Kidney (tissue), 14 donors: ENCODE measurements around the gene CST8. TPM values are rescaled to one million over a fixed set of nuclear protein-coding genes. Genes with fewer than 3 reads are reported as not detected.

ENCODE experiments used
- DNase-seq, 5 donors: peaks; one replicate each; pipeline ENCODE4 v3.0.0-alpha.2; 2013 to 2020
- FAIRE-seq: peaks from 2 replicates; lab custom pipeline; 2012; peaks lifted over from hg19 to GRCh38; lab: Jason Lieb, UNC
- H3K27ac ChIP-seq, 2 donors: one replicate each; pipeline ENCODE4 v1.7.0; 2013; ENCODE audit warnings: low read depth in 2 of 2, low read length in 2 of 2, inconsistent platforms in 1 of 2
- H3K27me3 ChIP-seq: one replicate; pipeline ENCODE4 v1.7.1; 2013; ENCODE audit warnings: low read length, inconsistent platforms; ENCODE audit not compliant: control insufficient read depth, insufficient read depth
- H3K36me3 ChIP-seq, 3 donors: one replicate each; pipeline versions ENCODE4 v1.7.0 to v1.7.1; 2013; ENCODE audit warnings: low read length in 3 of 3, control low read depth in 1 of 3, inconsistent platforms in 1 of 3; ENCODE audit not compliant: insufficient read depth in 3 of 3, control insufficient read depth in 2 of 3
- H3K4me1 ChIP-seq, 3 donors: one replicate each; pipeline versions ENCODE4 v1.7.0 to v1.7.1; 2013; ENCODE audit warnings: low read length in 3 of 3, inconsistent platforms in 1 of 3, low read depth in 1 of 3; ENCODE audit not compliant: control insufficient read depth in 2 of 3, insufficient read depth in 2 of 3
- H3K4me3 ChIP-seq, 3 donors: one replicate each; pipeline versions ENCODE4 v1.7.0 to v1.8.1; 2013; ENCODE audit warnings: low read length in 3 of 3, control low read depth in 1 of 3, inconsistent platforms in 1 of 3
- H3K9ac ChIP-seq, 3 donors: one replicate each; pipeline versions ENCODE4 v1.7.0 to v1.7.1; 2013; ENCODE audit warnings: low read length in 3 of 3, control low read depth in 1 of 3, inconsistent platforms in 1 of 3
- H3K9me3 ChIP-seq, 3 donors: one replicate each; pipeline versions ENCODE4 v1.7.0 to v1.7.1; 2013; ENCODE audit warnings: low read length in 3 of 3, control low read depth in 1 of 3, inconsistent platforms in 1 of 3; ENCODE audit not compliant: control insufficient read depth in 2 of 3, insufficient read depth in 1 of 3
- intact Hi-C: fragments of 100-400 bp; cut with DNase I; formaldehyde crosslinking; loops from one replicate; pipeline ENCODE4 v1.11.1; 2022
- polyA plus RNA-seq: library from polyadenylated mRNA; stranded (reverse); fragments of 350-450 nt; fragmentation: Illumina TruSeq; extraction: RNeasy Lipid Tissue Mini Kit (QIAGEN cat#74804); gene quantifications from one replicate; pipeline ENCODE4 v1.2.3, GENCODE V29; 2014; ENCODE audit warnings: low read depth, low replicate concordance; ENCODE audit not compliant: insufficient read depth
- total RNA-seq: library from RNA; stranded (reverse); fragmentation: NEBNext Ultra II Directional; extraction: Animal tissue kit (Norgen Biotek cat#: 25700); gene quantifications from one replicate; pipeline ENCODE4 v1.2.1, GENCODE V29; 2021
- TF ChIP-seq, protein P1 (sequence below): IDR thresholded peaks from 3 replicates; pipeline ENCODE4 v1.5.1; 2012; ENCODE audit warnings: mild to moderate bottlenecking, moderate library complexity, borderline replicate concordance; ENCODE audit not compliant: insufficient read depth; ENCODE audit errors: extremely low read depth
- donor health status: control.
- donor health status: control.
- donor health status: control.
- donor health status: control.
- donor health status: control.
- donor health status: DM: yes; HTN: yes; CAD: no.
- donor health status: Normal renal cell carcinoma (clear cell type).

The CST8 gene
- total and polyA plus RNA-seq, 2 donors from 2014 or later, result not detected

- TF ChIP-seq, protein P1, sequence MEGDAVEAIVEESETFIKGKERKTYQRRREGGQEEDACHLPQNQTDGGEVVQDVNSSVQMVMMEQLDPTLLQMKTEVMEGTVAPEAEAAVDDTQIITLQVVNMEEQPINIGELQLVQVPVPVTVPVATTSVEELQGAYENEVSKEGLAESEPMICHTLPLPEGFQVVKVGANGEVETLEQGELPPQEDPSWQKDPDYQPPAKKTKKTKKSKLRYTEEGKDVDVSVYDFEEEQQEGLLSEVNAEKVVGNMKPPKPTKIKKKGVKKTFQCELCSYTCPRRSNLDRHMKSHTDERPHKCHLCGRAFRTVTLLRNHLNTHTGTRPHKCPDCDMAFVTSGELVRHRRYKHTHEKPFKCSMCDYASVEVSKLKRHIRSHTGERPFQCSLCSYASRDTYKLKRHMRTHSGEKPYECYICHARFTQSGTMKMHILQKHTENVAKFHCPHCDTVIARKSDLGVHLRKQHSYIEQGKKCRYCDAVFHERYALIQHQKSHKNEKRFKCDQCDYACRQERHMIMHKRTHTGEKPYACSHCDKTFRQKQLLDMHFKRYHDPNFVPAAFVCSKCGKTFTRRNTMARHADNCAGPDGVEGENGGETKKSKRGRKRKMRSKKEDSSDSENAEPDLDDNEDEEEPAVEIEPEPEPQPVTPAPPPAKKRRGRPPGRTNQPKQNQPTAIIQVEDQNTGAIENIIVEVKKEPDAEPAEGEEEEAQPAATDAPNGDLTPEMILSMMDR, result no peak
- Histone ChIP-seq H3K9ac (no peak overlapping the region), H3K4me3 (no peak overlapping the region), H3K27ac (no peak overlapping the region), H3K36me3 (no peaks in the 10 kb centered on the region), H3K27me3 (no peaks in the 10 kb centered on the region), H3K4me1 (no peaks in the 10 kb centered on the region), H3K9me3 (no peaks in the 10 kb centered on the region)
- peak; percentile 41 for FAIRE-seq
- DNase-seq, result no peak
- intact Hi-C loops, result no loop called here
These were observed 38.0 kb downstream of the CST8 start for GRCh38 chr20:23528867-23529431.

DNA sequence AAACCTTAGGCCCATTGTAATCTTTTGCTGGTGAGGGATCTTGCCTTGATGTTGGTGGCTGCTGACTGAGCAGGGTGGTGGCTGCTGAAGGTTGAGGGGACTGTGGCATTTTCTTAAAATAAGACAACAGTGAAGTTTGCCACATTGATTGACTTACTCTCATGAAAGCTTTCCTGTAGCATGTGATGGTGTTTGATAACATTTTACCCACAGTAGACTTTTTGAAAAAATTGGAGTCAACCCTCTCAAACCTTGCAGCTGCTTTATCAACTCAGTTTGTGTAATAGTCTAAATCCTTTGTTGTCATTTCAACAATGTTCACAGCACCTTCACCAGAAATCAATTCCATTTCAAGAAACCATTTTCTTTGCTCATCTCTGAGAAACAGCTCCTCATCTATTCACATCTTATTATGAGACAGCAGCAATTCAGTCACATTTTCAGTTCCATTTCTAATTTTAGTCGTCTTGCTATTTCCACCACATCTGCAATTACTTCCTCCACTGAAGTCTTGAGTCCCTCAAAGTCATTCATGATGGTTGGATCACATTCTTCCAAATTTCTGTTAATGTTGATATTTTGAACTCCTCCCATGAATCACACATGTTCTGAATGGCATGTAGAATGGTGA is 40.1 kb downstream of the CST8 start:
- intact Hi-C loops, result no loop called here
- H3K9me3 ChIP-seq, result no peaks in the 10 kb centered on the region
- no peaks in the 10 kb centered on the region for H3K4me1 ChIP-seq
- TF ChIP-seq, protein P1, result no peak
- FAIRE-seq (no peak), DNase-seq (no peak)
- H3K9ac ChIP-seq, result no peak overlapping the region
- H3K36me3 ChIP-seq, result no peaks in the 10 kb centered on the region
- no peaks in the 10 kb centered on the region for H3K27me3 ChIP-seq
- H3K4me3 ChIP-seq, result no peak overlapping the region
- H3K27ac ChIP-seq, result no peak overlapping the region

DNA sequence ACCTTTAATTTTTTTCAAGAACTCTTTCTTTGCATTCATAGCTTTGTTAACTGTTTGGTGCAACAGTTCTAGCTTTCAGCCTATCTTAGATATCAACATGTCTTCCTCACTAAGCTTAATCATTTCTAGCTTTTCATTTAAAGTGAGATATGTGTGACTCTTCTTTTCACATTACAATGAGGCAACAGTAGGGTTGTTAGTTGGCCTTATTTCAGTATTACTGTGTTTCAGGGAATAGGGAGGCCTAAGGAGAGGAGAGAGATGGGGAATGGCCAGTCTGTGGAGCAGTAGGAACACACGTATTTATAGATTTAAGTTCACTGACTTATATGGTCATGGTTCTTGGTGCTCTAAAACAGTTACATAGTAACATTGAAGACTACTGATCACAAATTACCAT is 41.6 kb downstream of the CST8 start:
- no peak for FAIRE-seq
- no peak overlapping the region for H3K4me3 ChIP-seq
- no peak for DNase-seq
- H3K9ac ChIP-seq, result no peak overlapping the region
- no peaks in the 10 kb centered on the region for H3K27me3 ChIP-seq
- TF ChIP-seq, protein P1, result no peak
- no peak overlapping the region for H3K27ac ChIP-seq
- no peaks in the 10 kb centered on the region for H3K36me3 ChIP-seq
- no peaks in the 10 kb centered on the region for H3K4me1 ChIP-seq
- no peaks in the 10 kb centered on the region for H3K9me3 ChIP-seq
- intact Hi-C loops, result no loop called here
